Gastroesophageal sphincter (tissue), 3 donors: Measurements from ENCODE around the gene SPAG17.

Source experiments
- CTCF ChIP-seq, 4 experiments: fragments of 200-600 bp in 2 of 4; fragments of 450-650 bp in 2 of 4; sonication (generic) in 1 of 4; IDR thresholded peaks; one replicate each; pipeline ENCODE4 v1.5.1; 2017 to 2019; ENCODE audit warnings: antibody characterized with exemption in 4 of 4, mild to moderate bottlenecking in 2 of 4, moderate library complexity in 2 of 4
- EP300 ChIP-seq: sonication (generic); formaldehyde crosslinking; IDR thresholded peaks from one replicate; pipeline ENCODE4 v1.6.1; 2017; ENCODE audit warnings: antibody characterized with exemption, mild to moderate bottlenecking
- POLR2A ChIP-seq, 2 donors: fragments of 450-650 bp; IDR thresholded peaks; one replicate each; pipeline ENCODE4 v1.6.1; 2017; ENCODE audit warnings: antibody characterized with exemption in 2 of 2, mild to moderate bottlenecking in 2 of 2, moderate library complexity in 1 of 2
- POLR2AphosphoS5 ChIP-seq: sonication (generic); formaldehyde crosslinking; IDR thresholded peaks from one replicate; pipeline ENCODE4 v1.6.1; 2017; ENCODE audit warnings: antibody characterized with exemption

GRCh38 chr1:117985973-117986372 lies 199.1 kb downstream of the SPAG17 start:
- TF ChIP-seq CTCF (IDR thresholded peaks at IDR 0.05) = no peak
- TF ChIP-seq EP300 = no peak
- no peak for TF ChIP-seq POLR2A (IDR thresholded peaks at IDR 0.05)
- TF ChIP-seq POLR2AphosphoS5 = no peak
